Right ventricle myocardium superior (tissue), 1 donor: ENCODE data around the gene C9orf50. TPM values are rescaled to one million over a fixed set of nuclear protein-coding genes. Genes with fewer than 3 reads are reported as not detected.
"Not testable (repeated sequence)": the region's sequence is repeated elsewhere in the genome, so short reads cannot be mapped to it uniquely, and the experiment has no call there.

Experiments used
- ATAC-seq: fragments of 200-7000 bp; cut with Tn5 transposase; one replicate; pipeline ENCODE4 v1.9.1; 2020; ENCODE audit warnings: mild to moderate bottlenecking; ENCODE audit not compliant: poor library complexity
- DNase-seq: peaks from one replicate; pipeline ENCODE4 v3.0.0-alpha.2; 2020
- intact Hi-C: fragments of 100-400 bp; cut with DNase I; formaldehyde crosslinking; loops from one replicate; pipeline ENCODE4 v1.11.2; 2022
- total RNA-seq: library from RNA; stranded (reverse); fragmentation: NEBNext Ultra II Directional; extraction: Animal tissue kit (Norgen Biotek cat#: 25700); gene quantifications from one replicate; pipeline ENCODE4 v1.2.1, GENCODE V29; 2021
- donor health status: DM: no; HTN: yes; CAD: no; lungs with severe emphysema.

C9orf50 gene
- total RNA-seq, 1 donor from 2014 or later = not detected

DNA sequence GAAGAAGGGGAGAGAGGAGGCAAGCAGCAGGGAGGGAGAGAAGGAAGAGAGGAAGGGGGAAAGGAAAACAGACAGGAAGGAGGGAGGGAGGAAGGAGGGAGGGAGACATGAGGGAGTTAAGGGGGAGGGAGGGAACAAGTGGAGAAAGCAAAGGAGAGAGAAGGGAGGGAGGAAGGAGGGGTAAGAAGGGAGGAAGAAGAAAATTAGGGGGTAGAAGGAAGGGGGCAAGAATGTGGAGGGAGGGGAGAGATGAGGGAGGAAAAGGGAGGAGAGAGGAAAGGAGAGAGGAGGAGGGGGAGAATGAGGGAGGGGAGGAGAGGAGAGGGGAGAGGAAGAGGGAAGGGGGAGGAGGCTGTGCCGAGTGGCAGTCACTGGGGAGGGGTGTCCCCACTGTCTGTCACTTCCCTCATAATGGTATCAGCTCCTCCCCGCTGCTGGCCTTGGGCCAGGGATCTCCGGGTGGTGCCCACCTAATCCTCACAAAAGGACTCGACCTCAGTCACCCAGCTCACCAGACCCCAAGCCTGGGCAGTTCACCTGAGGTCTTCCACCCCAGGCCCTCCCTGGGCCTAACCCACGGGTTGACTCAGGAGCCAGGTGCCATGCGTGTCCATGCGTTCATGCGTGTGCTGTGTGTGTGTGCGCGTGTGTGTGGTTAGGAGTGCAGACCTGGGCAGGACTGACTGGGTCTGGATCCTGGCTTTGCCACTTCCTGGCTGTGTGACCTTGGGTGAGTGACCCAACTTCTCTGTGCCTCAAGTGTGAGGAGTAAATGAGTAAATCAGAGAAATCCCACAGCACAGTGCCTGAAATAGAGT lies 18.1 kb downstream of the C9orf50 start:
- intact Hi-C loops = no loop called here
- DNase-seq (peak; percentile 46), ATAC-seq (no peak)

DNA sequence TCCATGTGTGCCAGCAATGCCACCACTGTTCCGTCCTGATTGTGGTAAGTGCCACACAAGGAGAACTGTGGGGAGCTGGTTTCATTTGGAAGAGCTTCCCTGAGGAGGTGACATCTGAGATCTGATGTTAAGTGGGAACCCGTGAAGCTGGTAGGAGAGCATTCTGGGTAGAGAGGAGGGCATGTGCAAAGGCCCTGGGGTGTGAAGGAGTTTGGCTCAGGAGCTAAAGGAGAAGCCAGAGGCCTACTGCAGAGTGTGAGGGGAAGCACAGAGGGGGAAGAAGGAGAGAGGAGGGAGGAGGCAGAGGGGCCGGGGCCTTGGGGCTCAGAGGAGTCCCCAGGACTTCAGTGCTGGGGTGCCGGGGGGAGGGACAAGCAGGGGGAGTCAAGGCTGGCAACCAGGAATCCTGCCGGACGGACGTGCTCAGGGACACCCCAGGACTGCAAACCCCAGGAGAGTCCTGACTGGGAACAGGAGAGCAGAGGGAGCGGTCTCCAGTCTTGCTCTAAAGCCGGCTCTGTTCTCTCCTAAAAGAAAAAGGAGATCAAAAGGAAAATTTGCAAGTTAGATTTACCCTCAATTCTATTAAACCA lies 19.7 kb downstream of the C9orf50 start:
- no peak for DNase-seq
- no peak for ATAC-seq
- intact Hi-C loops = no loop called here

DNA sequence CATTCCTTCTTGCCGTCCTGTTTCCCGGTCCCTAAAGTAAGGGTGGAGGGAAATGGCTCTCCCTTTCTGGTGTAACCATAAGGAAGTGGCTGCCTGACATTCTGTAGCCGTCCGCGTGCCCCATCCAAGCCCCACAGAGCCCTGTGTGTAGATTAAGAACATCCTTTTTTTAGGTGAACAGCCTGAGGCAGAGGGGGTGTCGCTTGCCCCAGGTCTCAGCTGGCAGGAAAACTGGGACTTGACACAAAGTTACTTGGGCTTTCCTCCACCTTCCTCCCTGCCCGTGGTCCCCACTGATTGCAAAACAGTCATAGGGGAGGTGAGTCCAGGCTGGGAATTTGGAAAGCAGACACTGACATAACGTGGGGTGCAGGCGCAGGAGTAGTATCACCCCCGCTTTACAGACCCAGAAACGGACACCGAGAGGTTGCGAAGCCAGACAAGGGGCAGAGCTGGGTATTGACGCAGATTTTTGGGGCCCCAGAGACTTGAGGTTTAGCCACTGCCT lies 22.8 kb downstream of the C9orf50 start:
- DNase-seq (no peak), ATAC-seq (no peak)
- intact Hi-C loops = no loop called here

- ATAC-seq (peak; percentile 75), DNase-seq (peak; percentile 75)
- intact Hi-C loops = no loop called here
Measured at GRCh38 chr9:129597355-129598088, 23.4 kb downstream of the C9orf50 start.

DNA sequence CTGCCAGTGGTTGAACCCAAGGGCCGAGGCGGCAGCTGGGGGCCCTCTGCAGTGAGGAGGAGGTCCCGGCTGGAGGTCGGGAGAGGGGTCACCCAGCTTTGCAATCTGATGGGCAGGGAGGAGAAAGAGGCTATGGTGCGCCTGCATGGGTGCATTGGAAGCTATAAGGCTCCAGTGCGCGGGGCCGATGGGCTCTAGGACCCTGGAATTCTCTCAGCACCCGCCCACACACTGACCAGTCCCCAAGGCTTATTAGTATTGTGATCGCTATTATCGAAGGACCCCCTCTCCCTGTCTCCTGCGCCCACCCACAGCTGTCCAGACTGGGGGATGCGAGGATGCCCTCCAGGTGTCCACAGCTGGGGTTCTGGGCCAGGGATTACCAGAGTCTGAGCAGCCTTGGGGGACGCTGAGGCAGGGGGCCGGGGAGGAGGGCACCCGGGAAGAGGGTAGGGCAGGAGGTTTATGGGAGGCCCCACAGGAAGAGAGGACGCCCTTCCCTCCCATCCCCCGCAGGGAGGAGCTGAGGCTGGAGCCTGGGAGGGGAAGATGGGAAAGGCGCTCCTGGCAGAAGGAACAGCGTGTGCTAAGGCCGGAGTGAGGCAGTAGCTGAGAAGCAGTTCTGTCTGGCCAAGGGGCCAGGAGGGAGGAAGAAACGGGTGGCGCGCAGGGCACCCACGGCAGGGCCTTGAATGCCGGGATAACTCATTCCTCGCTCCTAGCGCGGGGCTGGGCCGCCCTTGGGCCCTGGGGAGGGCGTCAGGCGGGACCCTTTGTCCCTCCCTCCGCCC lies 24.2 kb downstream of the C9orf50 start:
- peak; percentile 87 for ATAC-seq
- intact Hi-C loops = no loop called here

DNA sequence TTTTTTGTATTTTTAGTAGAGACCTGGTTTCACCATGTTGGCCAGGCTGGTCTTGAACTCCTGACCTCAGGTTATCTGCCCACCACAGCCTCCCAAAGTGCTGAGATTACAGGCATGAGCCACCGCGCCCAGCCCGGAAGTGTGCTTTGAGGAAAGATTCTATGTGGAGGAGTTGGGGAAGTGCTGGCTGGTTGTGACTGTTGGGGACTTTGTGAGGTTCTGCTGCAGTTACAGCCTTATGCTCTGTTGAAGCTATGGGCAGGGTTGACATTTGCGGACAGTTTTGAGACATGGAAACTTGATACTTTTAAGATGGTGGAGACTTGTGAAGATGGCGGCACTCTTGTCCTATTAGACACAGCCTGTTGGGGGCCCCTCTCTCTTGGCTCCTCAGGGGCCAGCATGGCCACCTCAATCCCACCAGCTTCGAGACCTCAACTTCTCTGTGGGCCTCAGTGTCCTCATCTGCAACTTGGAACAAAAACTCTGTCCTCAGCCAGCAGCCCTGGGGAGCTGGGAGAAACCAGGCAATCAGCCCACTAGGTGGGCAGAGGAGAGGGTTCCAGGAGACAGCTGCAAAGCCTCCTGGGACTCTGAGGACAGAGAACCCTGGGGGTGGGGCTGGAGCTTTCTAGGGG lies 24.9 kb downstream of the C9orf50 start:
- intact Hi-C loops = no loop called here
- peak; percentile 62 for DNase-seq
- ATAC-seq = no peak

More for the DNA sequence above, 24.2 kb downstream of the C9orf50 start:
- DNase-seq = peak; percentile 76

DNA sequence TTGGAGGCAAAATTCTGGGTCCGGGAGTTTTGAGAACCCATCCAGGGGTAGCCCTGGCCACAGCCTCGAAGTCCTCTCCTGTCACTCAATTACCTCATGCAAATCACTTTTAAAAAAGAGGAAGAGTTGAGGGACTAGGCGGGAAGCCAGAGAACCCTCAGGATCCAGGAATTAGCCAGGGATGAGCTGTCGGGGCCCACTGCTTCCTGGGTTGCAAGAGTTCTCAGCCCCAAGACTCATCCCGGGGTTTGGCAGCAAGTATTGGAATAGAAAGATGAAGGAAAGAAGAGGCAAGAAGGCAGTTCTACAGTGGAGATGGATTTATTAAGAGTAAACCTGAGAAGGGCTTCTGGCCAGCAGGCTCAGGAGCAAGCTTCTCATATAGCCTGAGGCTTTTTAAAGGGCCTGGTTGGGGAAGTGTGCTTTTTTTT lies 25.6 kb downstream of the C9orf50 start:
- no peak for ATAC-seq
- no peak for DNase-seq
- intact Hi-C loops = no loop called here

DNA sequence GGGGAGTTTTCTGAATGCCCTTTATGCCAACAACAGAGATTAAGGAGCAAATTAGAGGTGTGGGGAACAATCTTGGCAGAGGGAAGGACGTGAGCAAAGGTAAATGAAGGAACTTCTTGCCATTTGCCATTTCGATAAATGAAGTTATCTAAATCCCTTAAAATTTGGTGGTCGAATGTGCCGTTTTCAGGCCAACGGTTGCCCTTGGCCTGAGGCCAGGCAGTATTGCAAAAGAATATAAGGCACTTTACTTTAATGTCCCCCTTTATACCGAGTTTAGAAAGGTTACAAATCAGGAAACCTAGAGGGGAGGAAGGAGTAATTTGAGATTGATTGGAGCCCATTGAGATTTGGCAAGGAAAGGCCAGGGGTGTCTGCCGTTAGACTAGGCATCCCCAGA lies 26.3 kb downstream of the C9orf50 start:
- DNase-seq (no peak), ATAC-seq (no peak)

GRCh38 chr9:129592790-129593189 lies 28.1 kb downstream of the C9orf50 start:
- ATAC-seq, intact Hi-C loops: not testable (repeated sequence)

More for the DNA sequence above, 26.3 kb downstream of the C9orf50 start:
- intact Hi-C loops = no loop called here

GRCh38 chr9:129591916-129592315 lies 29.0 kb downstream of the C9orf50 start:
- ATAC-seq (no peak), DNase-seq (no peak)
- intact Hi-C loops = no loop called here

More at GRCh38 chr9:129592790-129593189, 28.1 kb downstream of the C9orf50 start:
- DNase-seq = not testable (repeated sequence)

- intact Hi-C loops = no loop called here
- no peak for DNase-seq
- no peak for ATAC-seq
Measured at GRCh38 chr9:129590466-129590865, 30.4 kb downstream of the C9orf50 start.

DNA sequence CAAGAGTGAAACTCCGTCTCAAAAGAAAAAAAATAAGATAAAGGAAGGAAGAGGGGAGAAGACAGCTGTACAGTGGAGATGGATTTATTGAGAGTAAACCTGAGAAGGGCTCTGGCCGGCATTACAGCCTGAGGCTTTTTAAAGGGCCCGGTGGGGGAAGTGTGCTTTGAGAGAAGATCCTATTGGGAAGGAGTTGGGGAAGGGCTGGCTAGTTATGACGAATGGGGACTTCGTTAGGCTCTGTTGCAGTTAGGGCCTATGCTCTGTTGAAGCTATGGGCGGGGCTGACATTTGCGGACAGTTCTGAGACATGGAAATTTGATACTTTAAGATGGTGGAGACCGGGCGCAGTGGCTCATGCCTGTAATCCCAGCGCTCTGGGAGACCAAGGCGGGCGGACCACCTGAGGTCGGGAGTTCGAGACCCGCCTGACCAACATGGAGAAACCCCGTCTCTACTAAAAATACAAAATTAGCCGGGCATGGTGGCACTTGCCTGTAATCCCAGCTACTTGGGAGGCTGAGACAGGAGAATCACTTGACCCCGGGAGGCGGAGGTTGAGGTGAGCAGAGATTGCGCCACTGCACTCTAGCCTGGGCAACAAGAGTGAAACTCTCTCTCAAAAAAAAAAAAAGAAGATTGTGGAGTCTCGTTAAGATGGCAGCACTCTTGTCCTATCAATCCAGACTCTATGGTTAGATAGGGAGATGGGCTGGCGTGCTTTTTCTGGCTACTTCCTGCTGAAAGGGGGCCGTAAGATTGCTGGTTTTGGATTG lies 33.2 kb downstream of the C9orf50 start:
- ATAC-seq (no peak), DNase-seq (no peak)
- intact Hi-C loops = no loop called here

- DNase-seq = no peak
- ATAC-seq = no peak
- intact Hi-C loops = no loop called here
Measured at GRCh38 chr9:129586685-129587084, 34.2 kb downstream of the C9orf50 start.

- ATAC-seq = no peak
Measured at GRCh38 chr9:129586245-129586644, 34.7 kb downstream of the C9orf50 start.

GRCh38 chr9:129585352-129585751 lies 35.5 kb downstream of the C9orf50 start:
- no peak for DNase-seq
- intact Hi-C loops = no loop called here

More at GRCh38 chr9:129586245-129586644, 34.7 kb downstream of the C9orf50 start:
- intact Hi-C loops = no loop called here
- no peak for DNase-seq

DNA sequence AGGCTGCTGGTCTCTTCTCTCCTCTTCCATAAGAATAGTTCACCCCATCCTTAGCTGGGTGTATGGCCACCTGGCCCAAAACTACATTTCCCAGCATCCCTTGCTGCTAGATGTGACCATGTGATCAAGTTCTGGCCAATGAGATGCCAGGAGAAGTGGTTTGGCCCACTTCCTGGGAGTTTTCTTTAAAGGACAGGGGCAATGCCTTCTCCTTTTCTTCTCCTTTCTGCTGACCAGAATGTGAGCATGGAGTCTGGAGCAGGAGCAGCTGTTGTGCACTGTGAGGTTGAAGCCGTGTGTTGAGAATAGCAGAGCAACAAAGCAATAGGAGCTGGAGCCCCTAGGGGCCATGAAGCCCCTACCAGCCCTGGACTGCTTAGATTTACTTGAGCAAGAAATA lies 36.8 kb downstream of the C9orf50 start:
- peak; percentile 89 for ATAC-seq
- intact Hi-C loops = no loop called here
- peak; percentile 63 for DNase-seq

More at GRCh38 chr9:129585352-129585751, 35.5 kb downstream of the C9orf50 start:
- ATAC-seq = no peak

GRCh38 chr9:129583308-129584038 lies 37.4 kb downstream of the C9orf50 start:
- no peak for ATAC-seq

More at GRCh38 chr9:129583308-129584038, 37.4 kb downstream of the C9orf50 start:
- intact Hi-C loops = no loop called here
- no peak for DNase-seq
